ENCODE data around the gene SEMA4C.

GRCh38 chr2:96810783-96811192, 59.1 kb downstream of the SEMA4C start:
- no peak for TF ChIP-seq CTCF (IDR thresholded peaks at IDR 0.05; ENCODE audit: insufficient read depth, low read length)
- no peak for TF ChIP-seq REST (IDR thresholded peaks at IDR 0.05; ENCODE audit: insufficient replicate concordance, low read depth)
